Fibroblast of lung (primary cell): ENCODE data around the gene ZBTB11.

ENCODE experiments used
- EZH2 ChIP-seq: IDR thresholded peaks from 2 replicates; pipeline ENCODE4 v1.5.1; 2012; ENCODE audit warnings: low read length, control low read depth, mild to moderate bottlenecking; ENCODE audit errors: missing control alignments
- TF ChIP-seq, protein P1 (sequence below), 2 donors: IDR thresholded peaks in 1 of 2; conservative IDR thresholded peaks in 1 of 2; 1 replicate in 1 of 2; 2 replicates in 1 of 2; pipeline ENCODE4 v1.5.1; 2011 to 2012; ENCODE audit warnings: low read length in 2 of 2, control low read depth in 1 of 2, inconsistent platforms in 1 of 2, low read depth in 1 of 2, mild to moderate bottlenecking in 1 of 2

DNA sequence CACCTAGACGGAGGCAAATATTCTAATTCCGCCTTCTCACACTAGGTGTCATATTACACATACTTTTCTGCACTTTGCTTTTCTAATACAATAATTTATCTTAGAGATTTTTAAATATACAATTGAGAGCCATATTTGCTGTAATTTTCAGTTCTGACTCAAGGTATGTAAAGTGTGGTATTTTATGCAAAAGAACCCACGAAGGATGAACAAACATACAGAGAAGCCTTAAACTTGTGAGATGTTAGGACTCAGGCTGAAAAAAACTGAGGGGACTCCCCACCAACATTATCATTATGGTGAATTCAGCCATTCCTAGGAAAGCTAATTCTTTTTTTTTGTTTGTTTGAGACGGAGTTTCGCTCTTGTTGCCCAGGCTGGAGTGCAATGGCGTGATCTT is 9.6 kb downstream of the ZBTB11 start:
- TF ChIP-seq, protein P1, sequence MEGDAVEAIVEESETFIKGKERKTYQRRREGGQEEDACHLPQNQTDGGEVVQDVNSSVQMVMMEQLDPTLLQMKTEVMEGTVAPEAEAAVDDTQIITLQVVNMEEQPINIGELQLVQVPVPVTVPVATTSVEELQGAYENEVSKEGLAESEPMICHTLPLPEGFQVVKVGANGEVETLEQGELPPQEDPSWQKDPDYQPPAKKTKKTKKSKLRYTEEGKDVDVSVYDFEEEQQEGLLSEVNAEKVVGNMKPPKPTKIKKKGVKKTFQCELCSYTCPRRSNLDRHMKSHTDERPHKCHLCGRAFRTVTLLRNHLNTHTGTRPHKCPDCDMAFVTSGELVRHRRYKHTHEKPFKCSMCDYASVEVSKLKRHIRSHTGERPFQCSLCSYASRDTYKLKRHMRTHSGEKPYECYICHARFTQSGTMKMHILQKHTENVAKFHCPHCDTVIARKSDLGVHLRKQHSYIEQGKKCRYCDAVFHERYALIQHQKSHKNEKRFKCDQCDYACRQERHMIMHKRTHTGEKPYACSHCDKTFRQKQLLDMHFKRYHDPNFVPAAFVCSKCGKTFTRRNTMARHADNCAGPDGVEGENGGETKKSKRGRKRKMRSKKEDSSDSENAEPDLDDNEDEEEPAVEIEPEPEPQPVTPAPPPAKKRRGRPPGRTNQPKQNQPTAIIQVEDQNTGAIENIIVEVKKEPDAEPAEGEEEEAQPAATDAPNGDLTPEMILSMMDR (conservative IDR thresholded peaks at IDR 0.05 in 1 of 2, IDR thresholded peaks at IDR 0.05 in 1 of 2; ENCODE audit: low read depth in 1 of 2, low read length in 2 of 2), result no peak
- no peak for TF ChIP-seq EZH2
